Astrocyte of the cerebellum (primary cell): ENCODE data around the gene TRAF2.

Experiments
- DNase-seq: peaks from one replicate; pipeline ENCODE4 v3.0.0-alpha.2; 2011; ENCODE audit warnings: low read depth
- H3K4me3 ChIP-seq: 2 replicates; pipeline ENCODE4 v1.5.1; 2011; ENCODE audit warnings: mild to moderate bottlenecking, low read depth, low read length, moderate library complexity
- in situ Hi-C: cut with HindIII; loops from 2 replicates; pipeline ENCODE4 v1.10.0; 2017; ENCODE audit warnings: low sequenced_read_pairs
- TF ChIP-seq, protein P1 (sequence below): IDR thresholded peaks from 2 replicates; pipeline ENCODE4 v1.5.1; 2012; ENCODE audit warnings: low read length, low read depth, moderate library complexity, mild to moderate bottlenecking; ENCODE audit errors: missing control alignments

Gene TRAF2

DNA sequence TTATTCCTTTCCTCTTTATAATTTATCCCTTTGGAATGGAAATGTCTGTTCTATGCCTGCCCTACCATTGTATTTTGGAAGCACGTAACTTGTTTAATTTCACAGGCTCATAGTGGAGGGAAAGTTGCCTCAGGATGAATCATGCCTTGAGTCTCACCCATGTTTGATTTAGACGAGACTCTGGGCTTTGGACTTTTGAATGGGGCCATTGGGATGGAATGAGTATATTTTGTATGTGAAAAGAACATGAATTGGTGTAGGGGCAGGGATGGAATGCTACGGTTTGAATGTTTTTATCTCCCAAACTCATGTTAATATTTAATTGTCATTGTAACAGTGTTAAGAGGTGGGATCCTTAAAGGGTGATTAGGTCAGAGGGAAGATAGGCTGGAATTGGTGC lies 48.0 kb downstream of the TRAF2 start:
- no peak overlapping the region for H3K4me3 ChIP-seq
- TF ChIP-seq, protein P1, sequence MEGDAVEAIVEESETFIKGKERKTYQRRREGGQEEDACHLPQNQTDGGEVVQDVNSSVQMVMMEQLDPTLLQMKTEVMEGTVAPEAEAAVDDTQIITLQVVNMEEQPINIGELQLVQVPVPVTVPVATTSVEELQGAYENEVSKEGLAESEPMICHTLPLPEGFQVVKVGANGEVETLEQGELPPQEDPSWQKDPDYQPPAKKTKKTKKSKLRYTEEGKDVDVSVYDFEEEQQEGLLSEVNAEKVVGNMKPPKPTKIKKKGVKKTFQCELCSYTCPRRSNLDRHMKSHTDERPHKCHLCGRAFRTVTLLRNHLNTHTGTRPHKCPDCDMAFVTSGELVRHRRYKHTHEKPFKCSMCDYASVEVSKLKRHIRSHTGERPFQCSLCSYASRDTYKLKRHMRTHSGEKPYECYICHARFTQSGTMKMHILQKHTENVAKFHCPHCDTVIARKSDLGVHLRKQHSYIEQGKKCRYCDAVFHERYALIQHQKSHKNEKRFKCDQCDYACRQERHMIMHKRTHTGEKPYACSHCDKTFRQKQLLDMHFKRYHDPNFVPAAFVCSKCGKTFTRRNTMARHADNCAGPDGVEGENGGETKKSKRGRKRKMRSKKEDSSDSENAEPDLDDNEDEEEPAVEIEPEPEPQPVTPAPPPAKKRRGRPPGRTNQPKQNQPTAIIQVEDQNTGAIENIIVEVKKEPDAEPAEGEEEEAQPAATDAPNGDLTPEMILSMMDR: no peak
- no peak for DNase-seq
- in situ Hi-C loops: no loop called here

DNA sequence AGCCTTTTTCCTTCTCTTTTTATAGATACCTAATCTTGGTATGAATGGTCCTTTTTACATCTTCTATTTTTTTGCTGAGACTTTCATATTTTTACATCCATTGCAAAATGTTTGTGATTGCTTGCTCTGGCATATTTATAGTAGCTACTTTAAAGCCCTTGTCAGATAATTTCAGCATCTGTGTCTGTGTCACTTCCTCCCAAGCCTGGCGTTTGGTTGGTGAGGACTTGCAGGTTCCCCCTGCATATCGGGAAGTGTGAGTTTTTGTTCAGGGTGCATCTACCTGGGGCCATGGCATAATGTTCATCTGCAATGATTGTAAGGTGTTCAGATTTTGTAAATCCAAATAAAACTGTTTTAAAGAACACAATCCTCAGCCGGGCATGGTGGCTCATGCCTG lies 49.3 kb downstream of the TRAF2 start:
- DNase-seq: no peak
- TF ChIP-seq, protein P1: no peak
- in situ Hi-C loops: no loop called here
- no peak overlapping the region for H3K4me3 ChIP-seq

GRCh38 chr9:136936645-136937170 lies 50.4 kb downstream of the TRAF2 start:
- no peak for DNase-seq
- no peak overlapping the region for H3K4me3 ChIP-seq
- TF ChIP-seq, protein P1: no peak
- in situ Hi-C loops: no loop called here

DNA sequence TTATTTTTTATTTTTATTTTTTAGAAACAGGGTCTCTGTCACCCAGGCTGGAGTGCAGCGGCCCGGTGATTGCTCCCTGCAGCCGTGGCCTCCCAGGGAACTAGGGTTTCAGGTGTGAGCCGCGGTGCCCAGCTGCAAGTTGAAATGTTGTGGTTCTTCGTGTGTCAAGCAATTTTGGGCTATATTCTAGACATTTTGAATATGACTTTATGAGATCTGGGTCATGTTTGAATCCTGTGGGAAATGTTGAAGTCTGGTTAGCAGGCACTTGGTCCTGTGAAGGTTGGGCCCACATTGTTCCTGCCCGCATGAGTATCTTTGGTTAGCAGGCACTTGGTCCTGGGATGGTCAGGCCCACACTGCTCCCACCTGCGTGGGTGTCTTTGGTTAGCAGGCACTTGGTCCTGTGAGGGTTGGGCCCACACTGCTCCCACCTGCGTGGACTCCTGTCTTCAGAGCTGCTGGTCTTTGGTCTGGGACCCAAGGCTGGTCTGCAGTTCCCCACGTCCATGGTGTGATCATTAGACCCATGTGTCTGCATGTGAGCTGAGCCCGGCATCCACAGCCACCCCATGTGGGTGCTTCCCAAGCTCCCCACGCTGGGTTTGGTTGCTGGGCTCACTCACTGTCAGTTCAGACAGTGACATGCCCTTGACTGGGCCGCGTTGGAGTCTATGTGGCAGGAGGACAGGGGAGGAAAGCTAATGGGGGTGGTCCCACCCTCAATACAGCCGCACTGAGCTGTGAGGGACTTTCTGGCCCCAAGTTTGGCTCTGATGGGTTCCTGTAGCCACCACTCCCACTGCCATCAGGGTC lies 51.1 kb downstream of the TRAF2 start:
- no peak for DNase-seq
- TF ChIP-seq, protein P1: no peak
- no peak overlapping the region for H3K4me3 ChIP-seq
- in situ Hi-C loops: no loop called here

DNA sequence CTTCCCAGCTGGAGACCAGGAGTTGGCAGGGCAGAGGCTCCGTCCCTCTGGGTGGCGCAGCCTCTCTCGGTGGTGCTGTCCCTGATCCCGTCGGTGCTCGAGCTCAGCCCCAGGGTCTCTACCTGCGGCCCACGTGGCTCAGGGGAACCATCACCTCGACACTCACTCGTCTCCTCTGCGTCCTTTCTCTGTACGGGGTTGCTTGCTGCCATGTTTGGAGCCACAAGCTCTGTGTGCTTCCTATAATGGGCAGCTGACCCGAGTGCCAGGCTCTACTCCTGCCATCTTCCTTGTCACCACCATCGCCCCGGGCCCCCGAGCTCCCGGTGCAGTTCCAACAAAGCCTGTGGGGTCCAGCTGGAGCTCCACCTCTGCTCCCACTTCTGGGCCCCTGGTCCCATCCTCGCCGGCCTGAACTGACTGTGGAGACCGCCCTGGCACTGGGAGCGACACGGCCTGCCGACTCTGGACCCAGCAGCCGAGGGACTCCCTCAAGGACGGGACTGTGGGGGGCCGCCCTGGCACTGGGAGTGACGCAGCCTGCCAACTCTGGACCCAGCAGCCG lies 53.2 kb downstream of the TRAF2 start:
- no peak for DNase-seq
- in situ Hi-C loops: no loop called here
- H3K4me3 ChIP-seq: no peak overlapping the region
- TF ChIP-seq, protein P1: no peak

- no peak overlapping the region for H3K4me3 ChIP-seq
- in situ Hi-C loops: no loop called here
- DNase-seq: no peak
- TF ChIP-seq, protein P1: no peak
Observed at GRCh38 chr9:136939996-136940525, 53.7 kb downstream of the TRAF2 start.
